GM12874 (cell line): ENCODE results near the gene CTIF.

Source experiments
- CTCF ChIP-seq: IDR thresholded peaks from 2 replicates; pipeline ENCODE4 v1.5.1; 2011; ENCODE audit warnings: low read depth, mild to moderate bottlenecking, control low read depth, low read length, moderate library complexity; ENCODE audit not compliant: insufficient read depth

Gene CTIF

GRCh38 chr18:48813321-48813720 is 274.5 kb downstream of the CTIF start:
- TF ChIP-seq CTCF, result no peak

- TF ChIP-seq CTCF, result no peak
These were observed 275.1 kb downstream of the CTIF start for GRCh38 chr18:48813833-48814489.

DNA sequence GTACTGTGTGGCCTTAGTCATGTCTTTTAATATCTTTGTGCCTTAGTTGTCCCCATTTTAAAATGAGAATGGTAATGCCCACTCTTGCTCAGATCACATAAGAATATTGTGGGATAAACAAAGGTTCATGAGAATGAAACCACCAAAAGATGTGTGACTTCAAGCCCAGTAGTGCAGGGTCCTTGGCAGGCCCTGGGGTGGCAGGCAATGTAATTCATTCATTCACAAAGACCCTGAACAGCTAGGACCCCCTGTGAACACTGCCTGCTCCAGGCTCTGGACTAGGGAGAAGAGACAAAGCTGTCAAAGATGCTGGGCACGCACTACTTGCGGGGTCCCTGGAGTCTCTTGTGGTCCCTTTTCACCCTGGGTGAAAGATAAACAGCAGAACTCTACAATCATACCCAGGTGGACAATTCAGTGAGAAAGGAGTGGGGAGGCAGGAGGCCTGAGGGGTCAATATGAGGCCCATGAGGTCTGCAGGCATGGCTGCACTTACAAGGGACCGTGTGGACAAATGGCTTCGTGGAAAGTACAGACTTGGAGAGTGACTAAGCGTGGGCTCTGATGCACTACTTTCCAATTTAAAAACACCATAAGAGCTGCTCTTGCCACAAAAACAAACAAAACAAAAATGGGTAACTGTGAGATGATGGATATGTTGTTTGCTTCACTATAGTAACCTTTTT is 275.8 kb downstream of the CTIF start:
- TF ChIP-seq CTCF, result no peak

DNA sequence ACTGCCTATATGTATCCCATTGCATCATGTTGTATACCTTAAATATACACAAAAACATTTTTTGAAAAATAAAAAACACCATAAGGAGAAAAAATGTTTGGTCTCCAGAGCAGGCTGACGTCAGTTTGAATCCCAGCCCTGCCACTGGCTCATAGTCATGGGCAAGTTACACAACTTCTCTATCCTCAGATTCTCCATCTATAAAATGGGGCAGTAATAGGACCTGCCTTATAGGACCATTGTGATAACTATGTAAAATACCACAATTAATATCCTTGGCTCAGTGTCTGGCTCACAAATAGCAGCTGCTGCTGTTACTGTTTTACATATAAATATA is 276.3 kb downstream of the CTIF start:
- no peak for TF ChIP-seq CTCF

- TF ChIP-seq CTCF, result no peak
These were observed 276.9 kb downstream of the CTIF start for GRCh38 chr18:48815581-48816324.

- no peak for TF ChIP-seq CTCF
These were observed 277.7 kb downstream of the CTIF start for GRCh38 chr18:48816554-48816953.

DNA sequence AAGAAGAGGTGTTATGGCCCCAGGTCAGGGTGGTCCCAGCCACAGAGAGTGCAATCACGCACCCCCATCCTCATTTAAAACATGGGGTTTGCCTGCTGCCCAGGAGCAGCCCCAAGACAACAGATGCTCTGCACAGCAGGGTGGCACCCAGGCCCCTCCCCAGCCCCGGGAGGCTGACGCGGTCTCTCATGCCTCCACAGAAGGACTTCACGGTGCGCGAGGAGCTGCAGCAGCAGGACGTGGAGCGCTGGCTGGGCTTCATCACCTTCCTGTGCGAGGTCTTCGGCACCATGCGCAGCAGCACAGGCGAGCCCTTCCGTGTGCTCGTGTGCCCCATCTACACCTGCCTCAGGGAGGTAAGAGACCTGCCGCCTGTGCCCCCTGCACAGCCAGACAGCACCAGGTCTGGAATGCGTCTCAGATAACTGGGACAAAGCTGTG is 278.2 kb downstream of the CTIF start:
- TF ChIP-seq CTCF, result no peak
